Measurements from ENCODE around the gene KCNC3. TPM values are rescaled to one million over a fixed set of nuclear protein-coding genes. Genes with fewer than 3 reads are reported as not detected.

The KCNC3 gene
- polyA plus RNA-seq, 2 of the 4 experiments (the other 2 are of a cell fraction) = 0.17 to 1.4 TPM

GRCh38 chr19:50276370-50277063 is 52.7 kb downstream of the KCNC3 start:
- H3K27ac ChIP-seq = no peak overlapping the region
- ATAC-seq (no peak), DNase-seq (ENCODE audit: low read depth in 1 of 2, low spot score in 1 of 2) (no peak), FAIRE-seq (no peak)
- 88% methylated on average over 11 of the region's 15 CpGs for WGBS (ENCODE audit: missing lambda C conversion rate)
- H3K4me1 ChIP-seq = no peaks in the 10 kb centered on the region
- no peak for TF ChIP-seq HOXB13 (CRISPR knock-in tag; IDR thresholded peaks at IDR 0.05; ENCODE audit: low read depth)
- no peak for TF ChIP-seq ESRRA (IDR thresholded peaks at IDR 0.05; ENCODE audit: borderline replicate concordance, low read length)
- TF ChIP-seq ZC3H11A (IDR thresholded peaks at IDR 0.05) = no peak
- no peak for TF ChIP-seq ELK1 (IDR thresholded peaks at IDR 0.05; ENCODE audit: low read depth, low read length)
- TF ChIP-seq POLR2AphosphoS2 (conservative IDR thresholded peaks at IDR 0.05; ENCODE audit: low read length) = no peak
- TF ChIP-seq HDAC2 (IDR thresholded peaks at IDR 0.05) = no peak
- no peak for TF ChIP-seq CTCF (IDR thresholded peaks at IDR 0.05)
- no peak for TF ChIP-seq HOXB5 (CRISPR knock-in tag; IDR thresholded peaks at IDR 0.05)
- TF ChIP-seq NPAS2 (CRISPR knock-in tag; IDR thresholded peaks at IDR 0.05; ENCODE audit: borderline replicate concordance) = no peak
- no peaks in the 10 kb centered on the region for H3K9me3 ChIP-seq
- H3K4me3 ChIP-seq = no peak overlapping the region
- CTCF ChIA-PET = interaction anchor here (1.0 to 1.6 kb wide), 3 partner anchors 15 to 129 kb away, joined by 3 to 6 read pairs (median 5); no protein-coding TSS in a partner anchor
- POLR2A ChIA-PET = no interaction called here
- H3K4me2 ChIP-seq = no peak overlapping the region

GRCh38 chr19:50275577-50276368 is 53.4 kb downstream of the KCNC3 start:
- 74% methylated on average over 25 of the region's 26 CpGs for WGBS (ENCODE audit: missing lambda C conversion rate)
- no peaks in the 10 kb centered on the region for H3K4me1 ChIP-seq
- ChIA-PET CTCF (interaction anchor here (1.0 to 1.8 kb wide), 5 partner anchors 12 to 128 kb away, joined by 3 to 6 read pairs (median 3); partner anchors contain the start of gene KCNC3), POLR2A (no interaction called here)
- ATAC-seq (no peak; a peak in 1 of 6 replicates), DNase-seq (ENCODE audit: low read depth in 1 of 2, low spot score in 1 of 2) (no peak), FAIRE-seq (no peak)
- no peak overlapping the region for H3K4me3 ChIP-seq
- H3K27ac ChIP-seq = no peak overlapping the region
- H3K9me3 ChIP-seq = no peaks in the 10 kb centered on the region
- no peak overlapping the region for H3K4me2 ChIP-seq
- TF ChIP-seq RNF2 (IDR thresholded peaks at IDR 0.05; ENCODE audit: borderline replicate concordance, low read depth) (no peak), CHD4 (IDR thresholded peaks at IDR 0.05; ENCODE audit: borderline replicate concordance) (no peak)

- TF ChIP-seq TP53 (CRISPR knock-in tag; IDR thresholded peaks at IDR 0.05) = no peak
- no peak for TF ChIP-seq CBX8 (IDR thresholded peaks at IDR 0.05)
- TF ChIP-seq HOXB13 (CRISPR knock-in tag; IDR thresholded peaks at IDR 0.05; ENCODE audit: low read depth) = no peak
- TF ChIP-seq PHF8 (IDR thresholded peaks at IDR 0.05; ENCODE audit: borderline replicate concordance, low read depth) = no peak
- no peak for TF ChIP-seq CHD4 (IDR thresholded peaks at IDR 0.05; ENCODE audit: borderline replicate concordance)
- TF ChIP-seq NR3C1 (IDR thresholded peaks at IDR 0.05) = no peak
- no peak for TF ChIP-seq REST (IDR thresholded peaks at IDR 0.05)
- TF ChIP-seq HDAC2 (IDR thresholded peaks at IDR 0.05) = no peak
- no peak for TF ChIP-seq KDM1A (IDR thresholded peaks at IDR 0.05; ENCODE audit: low read depth)
- TF ChIP-seq POLR2A (IDR thresholded peaks at IDR 0.05; ENCODE audit: low read length) = no peak
- no peak for TF ChIP-seq RNF2 (IDR thresholded peaks at IDR 0.05; ENCODE audit: borderline replicate concordance, low read depth)
- TF ChIP-seq E2F6 (IDR thresholded peaks at IDR 0.05; ENCODE audit: borderline replicate concordance, low read depth) = no peak
- TF ChIP-seq TFCP2L1 (CRISPR knock-in tag; IDR thresholded peaks at IDR 0.05) = no peak
- no peak for TF ChIP-seq MAX (IDR thresholded peaks at IDR 0.05)
- TF ChIP-seq PBX3 (IDR thresholded peaks at IDR 0.05) = no peak
- ATAC-seq = no peak
- Histone ChIP-seq H3K4me2 (no peak overlapping the region), H3K4me1 (no peaks in the 10 kb centered on the region), H3K9me3 (no peaks in the 10 kb centered on the region), H3K4me3 (no peak overlapping the region), H3K27ac (no peak overlapping the region)
- ChIA-PET CTCF (interaction anchor here (1.3 to 2.6 kb wide), 5 partner anchors 10 to 126 kb away, joined by 3 to 9 read pairs (median 4); partner anchors contain the start of gene KCNC3), POLR2A (no interaction called here)
- WGBS (ENCODE audit: missing lambda C conversion rate) = 87% methylated on average over 7 of the region's 7 CpGs
- DNase-seq (ENCODE audit: low read depth in 1 of 2, low spot score in 1 of 2) = no peak
- no peak for FAIRE-seq
These were observed 55.4 kb downstream of the KCNC3 start for GRCh38 chr19:50273821-50274220.

Measured in A549 (cell line).